GM12874 (cell line): ENCODE measurements around the gene MORN2.

Experiments
- CTCF ChIP-seq: IDR thresholded peaks from 2 replicates; pipeline ENCODE4 v1.5.1; 2011; ENCODE audit warnings: low read depth, mild to moderate bottlenecking, control low read depth, low read length, moderate library complexity; ENCODE audit not compliant: insufficient read depth

Gene MORN2

GRCh38 chr2:38875227-38875575 lies 575 bp upstream of the MORN2 start:
- no peak for TF ChIP-seq CTCF

GRCh38 chr2:38876407-38876806 lies 631 bp downstream of the MORN2 start:
- no peak for TF ChIP-seq CTCF

GRCh38 chr2:38886063-38886462 lies 10.3 kb downstream of the MORN2 start:
- TF ChIP-seq CTCF = no peak

GRCh38 chr2:38887347-38887746 lies 11.6 kb downstream of the MORN2 start:
- no peak for TF ChIP-seq CTCF

- no peak for TF ChIP-seq CTCF
Measured at GRCh38 chr2:38887902-38888554, 12.3 kb downstream of the MORN2 start.

- no peak for TF ChIP-seq CTCF
Measured at GRCh38 chr2:38889045-38889444, 13.3 kb downstream of the MORN2 start.

GRCh38 chr2:38889575-38889974 lies 13.8 kb downstream of the MORN2 start, which contains the start of gene ARHGEF33:
Gene ARHGEF33, plus strand, starts transcription at chr2:38889875. Its CDS starts 29,573 bp downstream, at chr2:38919448.
- TF ChIP-seq CTCF = no peak
